HG03354 (cell line): ENCODE measurements around the gene SECTM1.
"Not testable (repeated sequence)": the region's sequence is repeated elsewhere in the genome, so short reads cannot be mapped to it uniquely, and the experiment has no call there.

Source experiments
- ATAC-seq: cut with Tn5 transposase; IDR thresholded peaks from one replicate; pipeline ENCODE4 v1.9.1; 2021; ENCODE audit warnings: mild to moderate bottlenecking; ENCODE audit not compliant: unreplicated experiment, poor library complexity, severe bottlenecking

The SECTM1 gene

GRCh38 chr17:82370471-82371332 lies 37.1 kb upstream of the SECTM1 start:
- ATAC-seq, result peak; percentile 60

GRCh38 chr17:82369211-82369610 lies 35.6 kb upstream of the SECTM1 start:
- no peak for ATAC-seq

- no peak for ATAC-seq
Measured at GRCh38 chr17:82367724-82368524, 34.4 kb upstream of the SECTM1 start.

- ATAC-seq, result no peak
Measured at GRCh38 chr17:82366749-82367148, 33.2 kb upstream of the SECTM1 start.

GRCh38 chr17:82365606-82366295 lies 32.2 kb upstream of the SECTM1 start:
- no peak for ATAC-seq

- ATAC-seq, result no peak
Measured at GRCh38 chr17:82361885-82362633, 28.5 kb upstream of the SECTM1 start.

DNA sequence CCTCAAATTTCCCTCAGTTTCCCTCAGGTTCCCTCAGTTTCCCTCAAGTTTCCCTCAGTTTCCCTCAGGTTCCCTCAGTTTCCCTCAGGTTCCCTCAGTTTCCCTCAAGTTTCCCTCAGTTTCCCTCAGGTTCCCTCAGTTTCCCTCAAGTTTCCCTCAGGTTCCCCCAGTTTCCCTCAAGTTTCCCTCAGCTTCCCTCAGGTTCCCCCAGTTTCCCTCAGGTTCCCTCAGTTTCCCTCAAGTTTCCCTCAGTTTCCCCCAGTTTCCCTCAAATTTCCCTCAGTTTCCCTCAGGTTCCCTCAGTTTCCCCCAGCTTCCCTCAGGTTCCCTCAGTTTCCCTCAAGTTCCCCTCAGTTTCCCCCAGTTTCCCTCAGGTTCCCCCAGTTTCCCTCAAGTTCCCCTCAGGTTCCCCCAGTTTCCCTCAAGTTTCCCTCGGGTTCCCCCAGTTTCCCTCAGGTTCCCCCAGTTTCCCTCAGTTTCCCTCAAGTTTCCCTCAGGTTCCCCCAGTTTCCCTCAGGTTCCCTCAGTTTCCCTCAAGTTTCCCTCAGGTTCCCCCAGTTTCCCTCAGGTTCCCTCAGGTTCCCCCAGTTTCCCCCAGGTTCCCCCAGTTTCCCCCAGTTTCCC lies 26.0 kb upstream of the SECTM1 start:
- ATAC-seq, result not testable (repeated sequence)

- no peak for ATAC-seq
Measured at GRCh38 chr17:82358465-82359350, 25.1 kb upstream of the SECTM1 start, which contains the start of gene TEX19. TEX19 (plus strand) TSS chr17:82359247; CDS start chr17:82362151, 2,904 bp downstream.

DNA sequence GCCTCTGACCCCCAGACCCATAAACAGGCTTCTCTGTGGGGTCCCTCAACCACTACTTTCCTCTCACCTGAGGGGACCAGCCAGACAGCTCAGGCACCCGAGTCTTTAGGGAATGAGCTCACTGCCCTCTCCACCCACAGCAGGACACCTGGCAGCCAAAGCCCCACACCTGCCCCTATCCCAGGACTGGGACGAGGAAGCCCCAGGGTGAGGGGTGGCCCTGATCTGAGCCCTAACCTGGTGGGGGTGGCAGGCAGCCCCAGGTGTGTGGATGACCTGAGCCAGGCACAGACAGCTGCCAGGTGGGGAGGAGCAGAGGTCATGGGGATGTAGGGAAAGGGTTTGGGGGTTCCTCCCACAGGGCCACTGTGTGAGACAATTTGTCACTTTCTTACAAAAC lies 23.8 kb upstream of the SECTM1 start:
- no peak for ATAC-seq

DNA sequence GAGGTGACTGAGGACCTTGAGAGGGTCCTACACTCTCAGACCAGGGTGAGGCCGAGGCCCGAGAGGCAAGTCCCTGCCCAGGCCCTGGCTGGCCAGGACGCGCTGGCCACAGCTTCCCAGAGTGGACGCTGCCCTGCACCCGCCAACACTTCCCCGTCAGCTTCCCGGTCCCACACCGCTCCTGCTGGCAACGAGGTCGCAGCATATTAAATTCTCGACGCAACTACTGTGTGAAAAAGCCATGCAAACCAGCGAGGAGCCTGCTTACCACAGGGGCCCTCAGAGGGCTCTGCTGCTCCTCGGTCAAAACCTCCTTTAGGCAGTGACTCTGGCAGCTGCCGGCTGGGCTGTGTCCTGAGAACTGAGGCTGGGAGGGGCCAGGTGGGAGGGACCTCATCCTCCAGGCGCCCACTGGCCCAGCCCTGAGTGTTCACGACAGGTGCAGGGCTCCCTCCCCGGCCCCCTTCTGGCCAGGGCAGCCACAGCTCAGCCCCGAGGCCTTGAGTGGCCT lies 23.3 kb upstream of the SECTM1 start:
- no peak for ATAC-seq

GRCh38 chr17:82355770-82356427 lies 22.3 kb upstream of the SECTM1 start:
- ATAC-seq, result no peak

GRCh38 chr17:82354804-82355308 lies 21.3 kb upstream of the SECTM1 start:
- no peak for ATAC-seq

DNA sequence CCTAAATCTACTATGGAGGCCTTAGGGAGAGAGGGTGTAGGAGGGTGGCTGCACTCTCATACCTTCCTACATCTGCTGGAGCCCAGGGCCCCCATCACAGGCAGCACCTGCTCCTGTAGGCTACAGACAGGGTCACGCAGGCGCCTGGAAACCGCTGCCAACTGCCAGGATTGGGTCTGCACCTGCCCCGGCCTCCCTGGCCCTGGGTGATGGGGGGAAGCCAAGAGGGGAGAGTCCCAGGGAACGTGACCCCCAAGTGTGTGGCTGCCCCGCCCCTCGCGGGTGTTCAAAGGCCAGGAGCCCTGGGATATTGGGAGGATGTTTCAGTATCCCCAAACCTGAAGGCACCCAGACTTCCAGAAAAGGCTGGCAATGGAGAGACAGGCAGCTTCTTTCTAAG lies 19.9 kb upstream of the SECTM1 start:
- ATAC-seq, result no peak

DNA sequence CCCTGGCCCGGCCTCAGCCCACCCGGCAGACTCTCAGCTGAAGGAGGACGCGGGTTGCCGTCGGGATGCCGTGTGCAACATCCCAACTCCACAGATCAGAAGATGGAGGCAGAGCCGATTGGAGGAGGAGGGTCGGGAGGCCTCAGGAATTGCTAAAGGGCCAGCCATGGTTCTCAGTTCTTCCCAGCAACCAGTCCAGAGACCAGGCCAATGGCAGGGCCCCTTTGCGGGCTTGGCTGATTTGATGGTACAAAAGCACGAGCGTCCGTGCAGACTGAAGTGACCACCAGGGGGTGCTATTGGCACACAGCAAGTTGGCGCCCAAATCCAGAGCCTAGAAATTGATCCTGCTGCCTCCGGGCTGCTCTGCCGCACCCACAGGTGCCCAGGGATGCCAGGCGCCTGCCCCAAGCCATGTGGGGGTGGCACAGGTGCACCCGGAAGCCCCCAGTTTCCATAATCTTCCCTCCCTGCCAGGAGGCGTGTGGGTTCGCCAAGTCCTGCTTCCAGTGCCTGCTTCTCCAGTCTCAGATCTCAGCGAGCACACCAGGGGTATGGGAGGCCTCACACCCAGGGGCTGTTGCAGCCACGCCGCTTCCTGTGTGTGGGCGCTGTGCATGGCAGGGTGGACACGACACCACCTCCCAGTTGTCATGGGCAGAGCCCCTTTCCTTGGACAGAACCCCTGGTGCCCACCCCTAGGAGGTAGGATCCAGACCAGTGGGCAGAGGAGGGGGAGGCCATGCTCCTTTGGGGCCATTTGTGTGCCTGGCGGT lies 18.3 kb upstream of the SECTM1 start:
- peak; percentile 57 for ATAC-seq

DNA sequence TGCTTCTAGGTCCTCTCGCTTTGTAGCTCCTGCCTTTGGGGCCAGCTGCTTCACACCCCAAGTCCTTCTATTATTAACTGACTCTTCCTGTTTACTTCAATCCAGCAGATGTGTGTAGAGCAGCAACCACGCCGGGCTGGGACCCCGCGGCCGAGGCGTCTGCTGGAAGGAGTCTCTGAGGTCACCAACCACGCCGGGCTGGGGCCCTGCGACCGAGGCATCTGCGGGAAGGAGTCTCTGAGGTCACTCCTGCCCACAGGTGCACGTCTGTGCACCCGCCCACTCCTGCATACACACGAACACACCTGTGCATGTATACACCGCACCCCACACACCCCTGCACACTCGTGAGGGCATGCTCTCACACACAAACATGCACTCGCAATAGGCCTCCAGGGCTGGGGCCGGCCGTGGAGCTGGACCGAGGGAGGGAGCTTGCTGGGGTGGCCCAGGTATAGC lies 17.7 kb upstream of the SECTM1 start:
- ATAC-seq, result peak; percentile 72

- ATAC-seq, result no peak
Measured at GRCh38 chr17:82350182-82351030, 16.8 kb upstream of the SECTM1 start.
